ENCODE measurements around the gene CD44.

The CD44 gene

DNA sequence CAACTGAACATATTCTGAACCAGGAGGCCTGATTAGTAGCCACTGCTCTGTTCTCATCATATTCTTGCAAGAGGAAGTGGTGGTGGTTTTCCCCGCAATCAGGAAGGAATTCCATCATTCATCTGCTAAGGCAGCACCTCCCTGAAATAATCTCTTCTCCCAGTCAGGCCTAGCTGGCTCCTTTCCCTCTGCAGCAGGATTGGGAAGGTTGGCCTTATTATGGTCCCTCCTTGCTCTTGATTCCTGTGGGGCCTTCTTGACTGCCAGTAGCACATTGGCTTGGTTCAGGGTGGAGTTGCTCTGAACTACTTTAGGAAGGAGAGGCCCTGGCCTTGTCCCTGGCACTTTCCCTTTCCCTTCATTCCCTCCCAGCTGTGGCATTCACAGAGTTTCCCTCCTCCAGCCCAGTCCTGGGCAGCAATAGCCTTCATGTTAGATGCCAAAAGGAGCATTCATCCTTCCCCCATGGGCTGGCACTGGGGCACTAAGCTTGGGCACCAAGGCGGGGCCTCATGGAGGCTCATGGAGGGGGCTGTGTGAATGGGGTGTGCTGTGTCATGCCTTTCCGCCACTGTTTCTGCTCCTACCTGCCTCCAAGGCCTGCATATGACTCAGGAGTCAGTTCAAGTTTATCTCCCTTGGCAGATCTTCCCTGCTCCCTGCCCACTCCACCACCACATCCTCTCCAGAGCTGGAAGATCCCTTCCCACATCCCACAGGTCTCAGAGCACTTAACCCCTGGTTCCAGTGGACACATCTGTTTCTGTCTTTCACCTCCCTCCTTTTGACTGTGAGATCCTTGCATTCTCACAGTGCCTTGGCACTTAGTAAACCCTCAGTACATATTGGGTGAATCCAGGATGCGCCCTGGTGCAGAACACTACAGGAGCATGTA lies 27.6 kb upstream of the CD44 start:
- H3K27ac ChIP-seq = peak overlapping the region; percentile 94
- DNase-seq (ENCODE audit: low read depth, low spot score) = peak; percentile 86

DNA sequence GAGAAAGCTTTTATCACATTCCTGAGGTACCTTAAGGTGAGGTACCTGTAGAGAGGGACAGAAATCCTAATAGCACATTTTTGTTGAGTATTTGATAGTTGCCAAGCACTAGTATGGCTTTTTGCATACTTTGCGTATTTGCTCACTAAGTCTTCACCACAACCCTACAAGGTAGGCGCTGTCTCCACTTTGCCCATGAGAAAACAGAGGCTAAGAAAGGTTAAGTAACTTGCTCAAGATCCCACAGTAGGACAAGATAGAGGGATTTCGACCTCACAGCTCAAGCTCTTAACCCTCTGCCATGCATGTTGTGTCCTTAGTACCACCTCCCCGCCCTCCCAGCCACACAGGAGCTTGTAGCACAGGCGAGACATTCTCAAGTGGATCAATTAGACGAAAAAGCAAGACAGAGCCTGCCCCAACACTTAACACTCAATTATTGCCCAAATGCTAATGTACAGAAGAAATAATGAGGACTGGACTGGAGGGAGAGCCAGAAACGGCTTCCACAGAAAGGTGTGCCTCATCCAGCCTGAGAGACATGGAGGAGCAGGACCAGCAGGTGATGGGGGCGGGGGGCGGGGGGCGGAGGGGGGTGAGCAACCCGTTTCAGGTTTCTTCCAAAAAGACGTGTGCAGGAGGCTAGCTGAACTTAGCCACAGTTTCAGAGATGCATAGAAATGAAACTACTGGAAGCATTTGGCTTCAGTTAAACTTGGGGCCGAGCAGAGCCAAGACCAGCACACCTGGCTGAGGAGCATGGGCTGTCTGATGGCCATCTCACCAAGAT lies 26.7 kb upstream of the CD44 start:
- no peak for DNase-seq (ENCODE audit: low read depth, low spot score)
- peak overlapping the region; percentile 94 for H3K27ac ChIP-seq

GRCh38 chr11:35112846-35113105 lies 26.2 kb upstream of the CD44 start:
- H3K27ac ChIP-seq = peak overlapping the region; percentile 94
- DNase-seq (ENCODE audit: low read depth, low spot score) = no peak

GRCh38 chr11:35114906-35115687 lies 23.9 kb upstream of the CD44 start:
- H3K27ac ChIP-seq = peak overlapping the region; percentile 75

DNA sequence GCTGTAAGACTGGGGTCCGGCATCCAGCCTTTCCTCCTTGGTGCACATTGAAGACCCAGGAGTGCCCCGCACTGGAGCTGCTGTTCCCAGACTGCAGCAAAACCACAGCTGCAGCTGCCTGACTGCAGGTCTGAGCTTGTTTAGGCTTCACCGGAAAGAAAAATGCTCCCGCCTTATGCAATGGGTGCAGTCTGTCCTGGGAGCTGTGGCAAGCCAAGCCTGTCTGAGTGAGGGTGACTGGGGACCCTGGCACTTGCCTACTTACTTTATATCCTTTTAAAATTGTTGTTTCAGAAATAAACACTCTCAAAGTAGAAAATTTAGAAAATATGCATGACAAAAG lies 23.3 kb upstream of the CD44 start:
- peak overlapping the region; percentile 75 for H3K27ac ChIP-seq
- no peak for DNase-seq (ENCODE audit: low read depth, low spot score)

More at GRCh38 chr11:35114906-35115687, 23.9 kb upstream of the CD44 start:
- no peak for DNase-seq (ENCODE audit: low read depth, low spot score)

- no peak for DNase-seq (ENCODE audit: low read depth, low spot score)
Observed at GRCh38 chr11:35116245-35116644, 22.7 kb upstream of the CD44 start.

DNA sequence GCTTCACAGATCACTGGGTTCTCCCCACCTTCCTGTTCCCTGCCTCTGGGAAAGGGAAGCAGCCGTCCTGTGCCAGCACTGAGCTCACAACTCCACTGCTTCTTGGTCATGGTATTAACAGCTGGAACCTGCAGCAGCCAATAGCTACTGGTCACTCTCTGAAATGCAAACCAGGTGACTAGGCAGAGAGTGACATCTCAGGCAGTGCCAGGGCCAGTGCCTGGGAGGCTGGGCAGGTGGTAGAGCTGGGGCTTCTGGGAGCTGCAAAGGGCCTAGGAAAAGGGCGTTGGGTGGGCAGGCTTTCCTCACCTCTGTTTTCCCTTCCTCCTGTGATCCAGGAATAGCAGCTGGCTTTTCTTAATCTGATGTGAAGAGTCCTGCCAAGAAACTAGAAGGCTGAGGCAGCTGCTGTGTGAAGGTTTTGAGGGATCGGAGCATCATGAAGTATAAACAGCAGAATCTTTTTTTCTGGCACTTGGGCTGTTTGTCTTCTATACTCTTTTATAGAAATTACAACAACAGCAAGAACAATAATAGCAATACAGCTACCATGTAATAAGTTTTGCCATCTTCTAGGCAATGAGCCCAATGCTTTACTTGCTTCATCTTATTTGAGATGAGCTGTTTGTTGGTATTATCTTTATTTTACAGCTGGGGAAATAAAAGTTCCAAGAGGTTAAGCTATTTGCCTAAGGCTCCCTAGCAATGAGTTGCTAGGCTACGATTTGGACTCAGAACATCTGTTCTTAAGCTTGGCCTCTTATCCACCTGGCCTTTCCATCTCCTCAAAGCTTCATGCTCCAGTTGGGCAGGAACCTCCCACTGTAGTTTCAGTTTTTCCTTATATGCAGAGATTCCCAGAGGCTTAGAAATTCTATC lies 22.0 kb upstream of the CD44 start:
- DNase-seq (ENCODE audit: low read depth, low spot score) = no peak
- no peak overlapping the region for H3K27ac ChIP-seq

More at GRCh38 chr11:35116245-35116644, 22.7 kb upstream of the CD44 start:
- H3K27ac ChIP-seq = peak overlapping the region; percentile 75

DNA sequence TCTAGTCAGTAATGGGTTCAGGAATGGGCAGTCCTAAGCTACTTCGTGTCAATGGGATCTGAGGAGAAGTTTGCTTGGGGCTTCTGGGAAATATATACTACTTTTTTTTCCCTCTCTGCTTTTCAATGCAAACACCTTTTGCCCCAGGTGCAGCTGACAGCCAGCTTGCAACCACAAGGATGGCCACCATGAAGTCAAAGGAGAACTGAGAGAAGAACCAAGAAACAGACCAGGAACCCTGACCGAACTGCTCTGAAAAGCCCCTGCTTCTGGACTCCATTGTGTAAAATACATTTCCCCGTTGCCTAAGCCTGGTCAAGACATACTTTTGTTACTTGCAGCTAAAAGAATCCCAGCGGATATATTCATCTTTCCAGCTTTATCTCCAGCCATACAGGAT lies 20.1 kb upstream of the CD44 start:
- H3K27ac ChIP-seq = no peak overlapping the region
- DNase-seq (ENCODE audit: low read depth, low spot score) = no peak

DNA sequence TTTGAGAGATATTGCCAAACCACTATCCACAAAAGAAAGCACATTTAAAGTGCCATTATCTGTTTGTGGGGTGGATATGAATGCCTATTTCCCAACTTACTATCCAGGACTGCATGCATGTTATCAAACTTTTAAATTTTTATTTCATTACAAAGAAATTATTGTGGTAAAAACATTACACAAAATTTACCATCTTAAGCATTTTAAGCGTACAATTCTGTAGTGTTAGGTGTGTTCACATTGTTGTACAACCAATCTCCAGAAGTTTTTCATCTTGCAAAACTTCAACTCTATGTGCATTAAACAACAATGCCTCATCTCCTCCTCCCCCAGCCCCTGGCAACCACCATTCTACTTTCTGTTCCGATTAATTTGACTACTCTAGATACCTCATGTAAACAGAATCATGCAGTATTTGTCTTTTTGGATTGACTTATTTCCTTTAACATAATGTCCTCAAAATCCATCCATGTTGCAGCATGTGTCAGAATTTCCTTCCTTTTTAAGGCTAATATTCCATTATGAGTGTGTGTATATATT lies 17.6 kb upstream of the CD44 start:
- no peak overlapping the region for H3K27ac ChIP-seq
- DNase-seq (ENCODE audit: low read depth, low spot score) = no peak

GRCh38 chr11:35122308-35122707 lies 16.7 kb upstream of the CD44 start:
- no peak overlapping the region for H3K27ac ChIP-seq
- DNase-seq (ENCODE audit: low read depth, low spot score) = no peak

DNA sequence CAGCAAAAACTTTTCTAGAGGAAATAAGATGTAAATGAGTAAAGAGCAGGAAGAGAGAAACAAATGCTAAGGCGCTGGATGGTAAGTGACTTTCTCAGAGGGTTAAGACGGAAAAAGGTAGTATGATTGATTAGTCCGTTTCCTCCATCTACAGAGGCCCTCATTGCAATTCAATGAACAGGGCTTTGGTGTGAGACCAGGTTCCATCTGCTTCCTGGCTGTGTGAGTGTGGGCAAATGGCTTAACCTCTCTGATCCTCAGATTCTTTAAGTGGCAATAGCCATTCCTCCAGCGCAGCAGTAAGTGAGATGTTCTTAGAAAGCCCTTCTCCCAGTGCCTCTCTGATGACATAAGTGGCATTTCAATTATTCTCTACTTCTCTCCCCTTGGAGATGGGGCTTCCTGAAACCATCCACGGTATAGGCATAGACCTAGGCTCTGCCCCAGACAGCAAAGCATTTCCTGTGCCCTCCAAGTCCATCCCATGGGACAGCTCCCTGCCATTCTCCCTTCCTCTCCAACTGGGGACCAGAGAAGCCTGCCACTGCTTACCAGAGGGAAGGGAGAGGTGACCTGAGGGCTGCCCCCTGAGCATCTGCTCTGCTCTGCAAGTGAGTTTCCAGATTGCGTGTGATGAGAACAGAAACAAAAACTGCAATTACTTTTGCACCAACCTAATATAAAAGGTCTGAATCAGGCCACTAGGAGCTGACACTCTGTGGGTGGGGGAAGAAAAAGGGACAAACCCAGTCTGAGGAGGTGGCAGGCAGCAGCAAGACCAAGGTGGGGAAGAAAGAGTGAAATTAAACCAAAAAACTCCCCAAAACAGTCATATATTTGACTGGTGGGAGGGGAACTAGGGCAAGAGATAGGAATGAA lies 12.7 kb upstream of the CD44 start:
- no peak for DNase-seq (ENCODE audit: low read depth, low spot score)
- no peak overlapping the region for H3K27ac ChIP-seq

DNA sequence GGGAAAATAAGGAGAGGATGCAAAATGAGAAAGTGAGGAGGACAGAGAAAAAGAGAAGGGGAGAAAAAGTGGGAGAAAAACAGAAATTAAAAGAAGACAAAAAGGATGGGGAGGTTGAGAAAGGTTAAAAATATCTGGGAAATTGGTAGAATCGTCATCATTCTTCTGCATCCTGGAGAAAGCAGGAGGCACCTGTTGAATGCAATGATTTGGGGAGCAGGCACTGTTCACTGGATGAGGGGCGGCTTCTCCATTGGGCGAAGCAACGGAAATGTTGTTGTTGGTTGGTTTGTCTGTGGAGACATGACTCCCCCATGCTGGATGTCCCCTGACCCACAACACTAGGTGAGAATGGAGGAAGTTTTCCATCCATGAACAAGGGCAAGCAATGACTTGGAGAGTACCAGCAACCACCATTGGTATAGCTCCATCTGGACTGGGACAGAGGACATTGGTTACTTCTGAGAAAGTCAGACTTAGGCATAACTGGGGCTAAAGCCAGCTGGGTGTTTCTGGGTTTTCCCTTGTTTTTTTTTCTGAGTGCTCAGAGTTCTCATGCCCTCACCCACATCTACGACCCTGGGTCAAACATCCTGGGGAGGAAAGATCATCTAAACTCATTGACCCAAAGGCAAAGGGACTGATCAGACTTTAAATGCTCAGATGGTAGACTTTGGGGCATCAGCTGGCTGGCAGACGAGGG lies 11.9 kb upstream of the CD44 start:
- no peak overlapping the region for H3K27ac ChIP-seq
- DNase-seq (ENCODE audit: low read depth, low spot score) = no peak

DNA sequence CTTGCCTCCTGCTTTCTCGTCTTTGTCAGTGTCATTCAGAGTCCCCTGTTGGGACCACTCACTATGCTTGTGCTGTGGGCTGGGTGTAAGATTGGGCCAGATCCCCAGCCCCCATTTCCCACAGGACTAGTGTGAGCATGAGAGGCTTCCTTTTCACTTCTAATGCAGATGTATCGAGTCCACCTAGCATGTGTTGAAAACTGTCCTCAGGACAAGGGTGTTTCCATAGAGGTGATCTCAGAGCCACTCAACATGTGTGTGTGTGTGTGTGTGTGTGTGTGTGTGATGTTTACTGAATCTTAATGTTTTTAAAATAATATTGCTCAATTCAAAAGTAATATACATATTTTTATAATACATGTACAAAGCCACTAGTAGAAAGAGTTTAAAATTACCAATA lies 11.4 kb upstream of the CD44 start:
- H3K27ac ChIP-seq = no peak overlapping the region
- no peak for DNase-seq (ENCODE audit: low read depth, low spot score)

- no peak overlapping the region for H3K27ac ChIP-seq
- DNase-seq (ENCODE audit: low read depth, low spot score) = no peak
Observed at GRCh38 chr11:35131094-35131493, 7.9 kb upstream of the CD44 start.

- DNase-seq (ENCODE audit: low read depth, low spot score) = no peak
- no peak overlapping the region for H3K27ac ChIP-seq
Observed at GRCh38 chr11:35131886-35132285, 7.1 kb upstream of the CD44 start.

- no peak overlapping the region for H3K27ac ChIP-seq
- no peak for DNase-seq (ENCODE audit: low read depth, low spot score)
Observed at GRCh38 chr11:35133656-35134055, 5.3 kb upstream of the CD44 start.

- DNase-seq (ENCODE audit: low read depth, low spot score) = no peak
- H3K27ac ChIP-seq = no peak overlapping the region
Observed at GRCh38 chr11:35134403-35135148, 4.4 kb upstream of the CD44 start.

- no peak for DNase-seq (ENCODE audit: low read depth, low spot score)
- H3K27ac ChIP-seq = no peak overlapping the region
Observed at GRCh38 chr11:35135222-35135621, 3.7 kb upstream of the CD44 start.
